Activated CD8-positive, alpha-beta memory T cell treated with anti-CD3 and anti-CD28 coated beads, Interleukin-2, amount 10 ng/mL, durations not matched to agents 7 days and 5 days (primary cell): ENCODE results near the gene EEF1AKMT1. TPM values are rescaled to one million over a fixed set of nuclear protein-coding genes. Genes with fewer than 3 reads are reported as not detected.

Source experiments
- ATAC-seq: fragments of 150-1000 bp; cut with Tn5 transposase; one replicate; pipeline ENCODE4 v1.10.0; 2021; ENCODE audit warnings: moderate library complexity
- CTCF ChIA-PET: fragments of 350-600 bp; sonication (Branson Sonifier 250); formaldehyde crosslinking; loops from one replicate; lab custom pipeline; 2021; ENCODE audit warnings: antibody characterized with exemption; lab: Charles Lee
- DNase-seq: peaks from one replicate; pipeline ENCODE4 v3.0.0-alpha.2; 2020
- H3K27ac Mint-ChIP-seq: one replicate; pipeline ENCODE4 v1.8.0; 2021; ENCODE audit warnings: mild to moderate bottlenecking, mixed read lengths
- H3K27me3 Mint-ChIP-seq: one replicate; pipeline ENCODE4 v1.8.0; 2021; ENCODE audit warnings: mixed read lengths
- H3K36me3 Mint-ChIP-seq: one replicate; pipeline ENCODE4 v1.8.0; 2021; ENCODE audit warnings: mild to moderate bottlenecking, mixed read lengths
- H3K4me1 Mint-ChIP-seq: one replicate; pipeline ENCODE4 v1.8.0; 2021; ENCODE audit warnings: mixed read lengths
- H3K4me3 Mint-ChIP-seq: one replicate; pipeline ENCODE4 v1.8.0; 2021; ENCODE audit warnings: mild to moderate bottlenecking, moderate library complexity, mixed read lengths
- H3K9me3 Mint-ChIP-seq: one replicate; pipeline ENCODE4 v1.8.0; 2022; ENCODE audit warnings: low read depth, mixed read lengths
- total RNA-seq, 2 experiments: library from RNA; stranded (reverse); gene quantifications; one replicate each; pipeline ENCODE4 v1.2.3, GENCODE V29; 2021

EEF1AKMT1 gene
- total RNA-seq, 2 experiments from 2014 or later, result 7.5 to 10.6 TPM

DNA sequence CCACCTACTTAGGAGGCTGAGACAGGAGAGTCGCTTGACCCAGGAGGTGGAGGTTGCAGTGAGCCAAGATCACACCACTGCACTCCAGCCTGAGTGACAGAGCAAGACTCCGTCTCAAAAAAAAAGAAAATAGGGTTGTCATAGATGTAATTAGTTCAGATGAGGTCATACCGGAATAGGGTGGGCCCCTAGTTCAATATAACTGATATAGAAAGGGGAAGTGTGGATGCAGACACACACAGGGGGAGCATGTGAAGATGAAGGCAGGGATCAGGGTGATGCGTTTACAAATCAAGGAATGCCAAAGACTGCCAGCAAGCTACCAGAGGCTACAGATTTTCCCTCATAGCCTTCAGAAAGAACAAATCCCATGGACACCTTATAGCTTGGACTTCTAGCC is 24.3 kb upstream of the EEF1AKMT1 start:
- Mint-ChIP-seq H3K4me1 (peaks cover 15% of the 10 kb centered on the region), H3K9me3 (no peaks in the 10 kb centered on the region), H3K4me3 (no peak overlapping the region), H3K27me3 (no peaks in the 10 kb centered on the region), H3K27ac (no peak overlapping the region), H3K36me3 (peaks cover 19% of the 10 kb centered on the region)
- DNase-seq (no peak), ATAC-seq (no peak)
- CTCF ChIA-PET, result no interaction called here

DNA sequence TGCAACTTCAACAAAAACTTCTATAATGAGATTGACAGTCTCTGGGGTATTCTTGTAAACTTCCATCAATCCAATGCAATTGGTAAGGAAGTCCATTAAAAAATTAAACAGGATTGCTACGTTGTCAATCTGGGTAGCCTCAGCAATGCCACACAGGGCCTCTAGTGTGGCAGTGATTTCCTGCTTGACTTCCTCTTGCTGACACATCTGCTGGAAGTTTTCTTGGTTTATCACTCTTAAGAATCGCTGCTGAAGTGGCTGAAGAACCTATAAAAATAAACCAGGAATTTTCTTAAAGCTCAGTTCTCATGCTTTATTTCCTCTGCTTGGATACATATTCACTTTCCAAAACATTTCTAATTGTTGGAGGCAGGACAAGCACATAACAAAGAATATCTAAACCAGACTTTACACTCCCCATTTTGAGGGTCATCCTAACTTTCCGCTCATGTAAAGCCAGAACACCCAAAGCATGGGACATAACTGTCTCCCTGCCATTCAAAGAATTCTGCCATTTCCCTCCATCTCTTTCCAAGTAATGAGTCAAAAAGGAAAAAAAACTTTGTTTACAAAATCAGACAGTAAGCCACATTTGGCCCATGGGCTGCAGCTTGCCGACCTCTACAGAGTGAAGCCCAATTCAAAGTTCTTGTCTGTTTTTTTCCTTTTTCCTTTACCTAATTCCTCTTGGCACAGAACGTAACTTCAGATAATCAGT is 23.2 kb upstream of the EEF1AKMT1 start:
- H3K36me3 Mint-ChIP-seq, result peaks cover 20% of the 10 kb centered on the region
- CTCF ChIA-PET, result no interaction called here
- no peaks in the 10 kb centered on the region for H3K9me3 Mint-ChIP-seq
- no peak for DNase-seq
- no peak overlapping the region for H3K4me3 Mint-ChIP-seq
- H3K4me1 Mint-ChIP-seq, result peaks cover 15% of the 10 kb centered on the region
- no peak for ATAC-seq
- H3K27ac Mint-ChIP-seq, result peak overlapping the region; percentile 21
- no peaks in the 10 kb centered on the region for H3K27me3 Mint-ChIP-seq

- H3K27me3 Mint-ChIP-seq, result no peaks in the 10 kb centered on the region
- no peak overlapping the region for H3K4me3 Mint-ChIP-seq
- H3K27ac Mint-ChIP-seq, result no peak overlapping the region
- H3K36me3 Mint-ChIP-seq, result peaks cover 20% of the 10 kb centered on the region
- ATAC-seq (no peak), DNase-seq (no peak)
- CTCF ChIA-PET, result no interaction called here
- H3K9me3 Mint-ChIP-seq, result no peaks in the 10 kb centered on the region
- H3K4me1 Mint-ChIP-seq, result no peaks in the 10 kb centered on the region
Measured at GRCh38 chr13:20789665-20790064, 15.9 kb upstream of the EEF1AKMT1 start.

DNA sequence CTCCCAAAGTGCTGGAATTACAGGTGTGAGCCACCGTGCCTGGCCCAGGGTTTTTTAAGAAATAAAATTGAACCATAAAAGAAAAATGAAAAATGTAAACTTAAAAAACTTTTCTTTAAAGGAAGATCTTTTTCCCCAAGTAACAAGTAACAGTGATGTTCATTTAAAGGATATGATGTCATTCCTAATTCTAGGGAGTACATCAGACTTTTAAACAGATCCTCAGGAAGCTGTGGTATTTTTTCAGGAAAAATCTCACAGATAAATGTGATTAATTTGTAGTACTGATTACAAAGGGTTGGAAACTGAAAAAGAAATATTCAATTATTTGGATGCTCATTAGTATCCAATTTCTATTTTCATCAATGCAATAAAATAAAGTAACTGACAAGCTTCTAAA is 14.6 kb upstream of the EEF1AKMT1 start:
- Mint-ChIP-seq H3K27me3 (no peaks in the 10 kb centered on the region), H3K36me3 (peaks cover 26% of the 10 kb centered on the region), H3K9me3 (no peaks in the 10 kb centered on the region), H3K27ac (no peak overlapping the region), H3K4me1 (no peaks in the 10 kb centered on the region), H3K4me3 (no peak overlapping the region)
- no peak for ATAC-seq
- DNase-seq, result no peak
- CTCF ChIA-PET, result no interaction called here

- CTCF ChIA-PET, result interaction anchor here (0.9 kb wide), 1 partner anchor 14 kb away, joined by 3 read pairs; the partner anchor contains the start of gene EEF1AKMT1
- no peaks in the 10 kb centered on the region for H3K27me3 Mint-ChIP-seq
- H3K27ac Mint-ChIP-seq, result no peak overlapping the region
- no peak for ATAC-seq
- DNase-seq, result no peak
- H3K36me3 Mint-ChIP-seq, result peaks cover 29% of the 10 kb centered on the region
- H3K4me3 Mint-ChIP-seq, result no peak overlapping the region
- H3K4me1 Mint-ChIP-seq, result no peaks in the 10 kb centered on the region
- no peaks in the 10 kb centered on the region for H3K9me3 Mint-ChIP-seq
Measured at GRCh38 chr13:20787180-20787579, 13.4 kb upstream of the EEF1AKMT1 start.

- CTCF ChIA-PET, result interaction anchor here (0.9 kb wide), 1 partner anchor 71 kb away, joined by 3 read pairs; no protein-coding TSS in a partner anchor
- H3K27me3 Mint-ChIP-seq, result no peaks in the 10 kb centered on the region
- no peak for DNase-seq
- no peak overlapping the region for H3K4me3 Mint-ChIP-seq
- no peaks in the 10 kb centered on the region for H3K4me1 Mint-ChIP-seq
- no peak for ATAC-seq
- no peaks in the 10 kb centered on the region for H3K9me3 Mint-ChIP-seq
- H3K27ac Mint-ChIP-seq, result no peak overlapping the region
- H3K36me3 Mint-ChIP-seq, result peaks cover 18% of the 10 kb centered on the region
Measured at GRCh38 chr13:20782116-20782708, 8.5 kb upstream of the EEF1AKMT1 start.

DNA sequence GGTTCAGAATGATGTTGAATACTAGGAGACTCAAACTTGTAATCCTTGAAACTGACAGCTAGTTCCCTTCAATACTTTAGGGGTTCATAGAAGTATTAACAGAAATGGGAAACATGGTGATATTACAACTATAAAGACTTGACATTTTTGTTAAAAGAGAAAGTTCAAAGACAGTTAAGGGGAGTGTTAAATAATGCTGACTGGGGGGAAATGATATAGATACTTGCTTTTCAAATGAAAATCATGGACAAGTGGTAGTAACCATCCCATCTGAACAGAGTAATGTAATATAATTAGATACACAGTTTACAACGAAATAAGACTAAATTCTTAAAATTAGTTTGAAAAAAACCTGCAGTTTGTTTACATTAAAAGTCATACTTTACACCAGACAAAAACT is 6.6 kb upstream of the EEF1AKMT1 start:
- H3K27me3 Mint-ChIP-seq, result no peaks in the 10 kb centered on the region
- DNase-seq (no peak), ATAC-seq (no peak)
- peaks cover 2% of the 10 kb centered on the region for H3K4me1 Mint-ChIP-seq
- no peak overlapping the region for H3K4me3 Mint-ChIP-seq
- H3K36me3 Mint-ChIP-seq, result peaks cover 21% of the 10 kb centered on the region
- H3K9me3 Mint-ChIP-seq, result no peaks in the 10 kb centered on the region
- CTCF ChIA-PET, result interaction anchor here (0.8 kb wide), 1 partner anchor 70 kb away, joined by 3 read pairs; no protein-coding TSS in a partner anchor
- no peak overlapping the region for H3K27ac Mint-ChIP-seq

GRCh38 chr13:20779405-20779804 is 5.6 kb upstream of the EEF1AKMT1 start:
- Mint-ChIP-seq H3K9me3 (no peaks in the 10 kb centered on the region), H3K4me1 (peaks cover 9% of the 10 kb centered on the region), H3K36me3 (peaks cover 21% of the 10 kb centered on the region)

GRCh38 chr13:20778311-20778710 is 4.5 kb upstream of the EEF1AKMT1 start:
- H3K9me3 Mint-ChIP-seq, result no peaks in the 10 kb centered on the region
- ATAC-seq (no peak), DNase-seq (no peak)
- H3K36me3 Mint-ChIP-seq, result peaks cover 12% of the 10 kb centered on the region
- H3K27me3 Mint-ChIP-seq, result no peaks in the 10 kb centered on the region
- no peak overlapping the region for H3K27ac Mint-ChIP-seq
- H3K4me1 Mint-ChIP-seq, result peaks cover 13% of the 10 kb centered on the region
- CTCF ChIA-PET, result no interaction called here
- H3K4me3 Mint-ChIP-seq, result no peak overlapping the region

More at GRCh38 chr13:20779405-20779804, 5.6 kb upstream of the EEF1AKMT1 start:
- Mint-ChIP-seq H3K4me3 (no peak overlapping the region), H3K27ac (no peak overlapping the region), H3K27me3 (no peaks in the 10 kb centered on the region)
- no peak for DNase-seq
- ATAC-seq, result no peak
- CTCF ChIA-PET, result interaction anchor here (0.7 to 1.3 kb wide), 3 partner anchors 13 to 284 kb away, joined by 3 read pairs; no protein-coding TSS in a partner anchor

DNA sequence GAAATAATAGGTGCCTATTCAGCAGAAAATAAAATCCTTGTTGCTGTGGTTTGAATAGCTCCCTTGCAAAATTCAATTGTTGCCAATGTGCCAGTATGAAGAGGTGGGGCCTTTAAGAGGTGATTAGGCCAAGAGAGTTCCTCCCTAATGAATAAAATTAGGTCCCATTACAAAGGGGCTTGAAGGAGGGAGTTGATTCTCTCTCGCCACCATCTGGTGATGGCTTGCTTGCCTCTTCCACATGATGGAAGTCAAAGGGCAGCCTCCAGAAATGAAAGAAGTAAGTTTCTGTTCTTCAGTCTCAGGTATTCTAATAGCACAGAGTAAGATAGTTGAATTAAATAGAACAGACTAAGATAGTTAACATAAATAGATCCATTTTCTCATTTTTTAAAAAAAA is 3.0 kb upstream of the EEF1AKMT1 start:
- Mint-ChIP-seq H3K4me3 (no peak overlapping the region), H3K27me3 (no peaks in the 10 kb centered on the region), H3K36me3 (peaks cover 12% of the 10 kb centered on the region), H3K27ac (no peak overlapping the region), H3K4me1 (peaks cover 21% of the 10 kb centered on the region), H3K9me3 (no peaks in the 10 kb centered on the region)
- CTCF ChIA-PET, result no interaction called here
- no peak for ATAC-seq
- DNase-seq, result no peak

DNA sequence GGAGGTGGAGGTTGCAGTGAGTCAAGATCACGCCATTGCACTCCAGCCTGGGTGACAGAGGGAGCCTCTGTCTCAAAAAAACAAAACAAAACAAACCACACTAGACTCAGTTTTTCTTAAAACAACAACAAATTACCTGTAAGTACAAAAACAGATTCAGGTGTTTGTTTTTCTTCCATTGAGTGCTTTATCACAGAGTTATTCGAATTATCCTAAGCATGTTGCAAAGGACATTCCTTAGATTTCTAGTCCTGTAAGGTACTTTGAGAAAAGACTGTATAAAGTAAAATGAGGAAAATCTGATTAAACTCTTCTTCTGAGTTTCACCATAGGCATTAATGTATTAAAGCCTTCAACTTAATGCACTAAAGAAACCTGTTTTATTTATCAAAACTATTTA is 2.2 kb upstream of the EEF1AKMT1 start:
- CTCF ChIA-PET, result no interaction called here
- Mint-ChIP-seq H3K4me3 (no peak overlapping the region), H3K27ac (no peak overlapping the region), H3K4me1 (peaks cover 25% of the 10 kb centered on the region), H3K9me3 (no peaks in the 10 kb centered on the region), H3K27me3 (no peaks in the 10 kb centered on the region), H3K36me3 (peaks cover 18% of the 10 kb centered on the region)
- no peak for DNase-seq
- ATAC-seq, result no peak

DNA sequence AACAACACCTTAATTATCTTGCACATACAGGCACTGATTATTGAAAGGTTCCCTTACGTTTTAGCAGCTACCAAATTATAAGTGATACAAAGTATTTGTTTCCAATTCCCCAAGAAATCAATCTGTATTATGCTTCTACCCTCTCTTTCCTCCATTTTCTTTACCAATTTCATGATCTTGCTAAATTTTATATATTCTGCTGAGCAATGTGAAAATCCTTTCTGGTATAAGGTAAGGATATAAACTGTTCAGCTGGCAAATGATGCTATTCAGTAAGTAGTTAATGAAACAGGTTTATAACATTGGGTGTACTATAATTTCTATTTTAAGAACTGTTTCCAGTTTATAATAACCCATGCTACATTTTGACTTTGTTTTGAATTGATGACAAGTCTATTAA is 985 bp upstream of the EEF1AKMT1 start:
- peaks cover 29% of the 10 kb centered on the region for H3K36me3 Mint-ChIP-seq
- DNase-seq, result no peak
- H3K4me1 Mint-ChIP-seq, result peaks cover 29% of the 10 kb centered on the region
- peak overlapping the region; percentile 91 for H3K4me3 Mint-ChIP-seq
- H3K9me3 Mint-ChIP-seq, result peaks cover 8% of the 10 kb centered on the region
- no peak for ATAC-seq
- CTCF ChIA-PET, result interaction anchor here (0.6 kb wide), 1 partner anchor 116 kb away, joined by 3 read pairs; no protein-coding TSS in a partner anchor
- no peaks in the 10 kb centered on the region for H3K27me3 Mint-ChIP-seq
- H3K27ac Mint-ChIP-seq, result peak overlapping the region; percentile 56

DNA sequence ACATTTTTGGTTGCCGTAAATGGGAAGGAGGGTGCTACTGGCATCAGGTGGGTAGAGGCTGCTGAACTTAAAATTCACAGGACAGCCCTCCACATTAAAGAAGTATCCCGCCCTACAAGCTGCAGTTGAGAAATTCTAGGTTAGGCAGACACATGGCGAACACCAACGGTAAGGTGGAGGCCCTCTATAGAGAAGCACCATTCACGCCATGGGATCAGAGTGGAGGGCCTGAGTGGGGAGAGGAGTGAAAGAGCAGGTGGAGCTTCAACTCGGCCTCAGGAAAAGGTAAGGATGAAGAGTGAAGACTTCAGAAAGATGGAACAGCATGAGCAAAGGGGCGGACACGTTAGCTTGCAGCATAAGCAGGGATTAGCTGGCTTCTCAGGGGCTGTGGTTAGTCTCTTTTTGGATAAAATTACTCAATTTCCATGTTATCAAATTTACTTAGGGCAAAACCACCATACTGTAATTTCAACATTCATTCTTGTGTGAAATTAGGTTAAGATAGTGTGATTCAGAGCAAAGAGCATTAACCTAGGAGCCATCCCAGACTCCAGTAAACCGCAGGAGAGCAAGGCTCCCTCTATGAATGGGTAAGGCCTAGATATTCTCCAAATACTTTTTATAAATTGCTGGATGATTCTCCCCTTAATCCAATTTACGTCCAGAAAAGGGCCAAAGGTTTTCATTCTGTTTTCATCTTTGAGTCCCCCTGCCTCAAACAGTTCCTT is 1.2 kb downstream of the EEF1AKMT1 start:
- DNase-seq (no peak), ATAC-seq (no peak)
- CTCF ChIA-PET, result interaction anchor here (1.1 to 1.6 kb wide), 4 partner anchors 13 to 130 kb away, joined by 4 to 6 read pairs (median 4); partner anchors contain the start of gene XPO4
- peaks cover 32% of the 10 kb centered on the region for H3K4me1 Mint-ChIP-seq
- H3K36me3 Mint-ChIP-seq, result peaks cover 49% of the 10 kb centered on the region
- peak overlapping the region; percentile 91 for H3K4me3 Mint-ChIP-seq
- H3K27ac Mint-ChIP-seq, result peak overlapping the region; percentile 98
- H3K9me3 Mint-ChIP-seq, result peaks cover 19% of the 10 kb centered on the region
- no peaks in the 10 kb centered on the region for H3K27me3 Mint-ChIP-seq
